GM18868 (cell line): Measurements from ENCODE around the gene LYST.
A peak's percentile ranks its signal among the peaks of the same experiment; 100 is the strongest.

Experiments
- ATAC-seq: cut with Tn5 transposase; IDR thresholded peaks from one replicate; pipeline ENCODE4 v1.9.1; 2021; ENCODE audit warnings: mild to moderate bottlenecking, moderate library complexity; ENCODE audit not compliant: unreplicated experiment

The LYST gene

GRCh38 chr1:235885655-235886262 lies 19.1 kb upstream of the LYST start:
- ATAC-seq = no peak

DNA sequence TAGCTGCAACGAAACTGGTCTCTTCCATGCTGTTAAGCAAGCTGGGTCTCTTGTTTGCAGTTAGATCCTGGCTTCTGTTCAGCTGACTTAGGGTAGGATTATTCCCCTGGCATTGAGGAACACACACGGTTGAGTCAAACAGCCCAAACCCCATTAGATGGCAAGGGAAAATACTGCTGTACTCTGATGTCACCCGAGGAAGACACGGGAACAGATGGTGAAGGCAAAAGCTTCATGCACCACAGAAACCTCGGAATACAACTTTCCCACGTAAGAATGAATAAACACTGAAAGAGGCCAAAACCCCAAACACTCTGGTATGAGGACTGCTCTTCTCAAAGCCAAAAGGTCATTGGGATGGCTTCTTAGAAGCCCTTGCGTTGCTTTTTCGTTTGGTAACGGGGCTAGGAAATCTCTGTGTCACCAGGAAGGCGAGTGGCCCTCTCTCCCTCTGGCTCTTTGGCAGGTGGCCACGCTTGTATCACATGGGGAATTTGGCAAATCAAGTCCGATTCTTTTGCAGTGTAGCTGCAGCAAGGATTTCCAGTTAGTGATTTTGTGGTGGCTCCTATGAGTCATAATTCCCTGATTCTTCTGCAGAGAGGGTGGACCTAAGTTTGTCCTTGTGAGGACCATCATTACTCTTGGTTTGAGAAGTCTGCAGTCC lies 16.7 kb upstream of the LYST start:
- peak; percentile 30 for ATAC-seq

GRCh38 chr1:235882816-235883215 lies 16.1 kb upstream of the LYST start:
- ATAC-seq = no peak

DNA sequence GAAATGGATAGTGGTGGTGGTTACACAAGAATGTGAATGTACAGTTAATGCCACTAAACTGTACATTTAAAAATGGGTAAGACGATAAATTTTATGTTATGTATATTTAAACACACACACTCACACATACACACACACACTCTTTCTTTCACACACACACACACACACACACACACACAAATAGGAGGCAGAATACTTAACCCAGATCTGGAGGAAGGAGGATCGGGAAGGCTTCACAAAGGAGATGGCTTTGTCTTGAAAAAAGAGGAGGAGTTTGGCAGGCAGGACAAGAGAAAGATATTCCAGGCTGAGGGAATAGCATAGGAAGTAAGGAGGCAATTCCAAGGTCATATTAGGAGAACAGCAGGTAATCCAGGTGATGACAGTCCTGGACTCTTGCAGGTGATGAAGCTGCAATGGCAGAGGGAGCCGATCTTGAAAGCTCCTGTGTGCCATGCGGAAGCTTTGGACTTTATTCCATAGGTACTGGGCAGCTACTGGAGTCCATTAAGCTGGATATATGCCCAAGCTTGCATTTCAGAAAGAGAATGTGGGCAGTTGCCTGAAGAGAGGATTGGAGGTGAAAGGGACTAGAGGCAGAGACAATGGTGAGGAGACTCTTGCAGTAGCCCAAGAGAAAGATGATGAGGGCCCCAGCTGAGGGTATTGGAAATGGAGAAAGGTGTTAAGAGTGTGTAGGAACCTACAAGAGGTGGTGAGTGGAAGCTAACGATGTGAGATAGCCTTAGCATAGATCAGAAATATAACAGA lies 15.4 kb upstream of the LYST start:
- no peak for ATAC-seq

DNA sequence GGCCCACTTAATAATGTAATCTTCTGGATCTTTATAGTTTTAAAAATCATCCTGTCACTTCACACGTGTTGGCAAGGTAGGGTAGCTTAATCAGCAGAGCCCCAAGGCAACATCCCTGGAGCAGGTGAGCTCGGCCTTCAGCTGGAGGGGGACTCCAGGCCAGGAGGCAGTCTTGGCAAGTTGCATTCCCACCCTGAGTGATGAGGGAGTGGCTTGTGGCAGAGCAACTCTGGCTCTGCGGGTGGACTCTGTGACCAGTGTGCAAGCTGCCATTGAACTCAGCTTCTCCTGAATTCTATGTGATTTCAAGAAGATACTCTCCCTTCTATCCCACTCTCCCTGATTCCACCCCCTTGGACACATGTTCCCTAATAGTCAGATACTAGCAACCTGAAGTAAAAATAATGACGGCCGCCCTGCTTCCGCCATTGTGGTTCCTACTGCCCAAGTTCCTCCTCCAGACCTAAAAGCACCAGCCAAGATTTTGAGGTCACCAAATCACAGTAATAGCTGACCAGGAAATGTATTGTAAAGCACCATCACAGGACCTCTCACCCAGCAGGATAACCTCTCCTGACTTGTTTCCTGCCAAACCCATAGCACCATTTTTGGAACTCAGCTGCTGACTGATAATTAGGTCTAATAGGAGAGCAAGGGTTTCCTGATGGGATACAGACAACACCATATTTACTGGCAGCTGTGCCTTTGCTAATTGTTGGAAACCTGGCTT lies 11.5 kb upstream of the LYST start:
- no peak for ATAC-seq

DNA sequence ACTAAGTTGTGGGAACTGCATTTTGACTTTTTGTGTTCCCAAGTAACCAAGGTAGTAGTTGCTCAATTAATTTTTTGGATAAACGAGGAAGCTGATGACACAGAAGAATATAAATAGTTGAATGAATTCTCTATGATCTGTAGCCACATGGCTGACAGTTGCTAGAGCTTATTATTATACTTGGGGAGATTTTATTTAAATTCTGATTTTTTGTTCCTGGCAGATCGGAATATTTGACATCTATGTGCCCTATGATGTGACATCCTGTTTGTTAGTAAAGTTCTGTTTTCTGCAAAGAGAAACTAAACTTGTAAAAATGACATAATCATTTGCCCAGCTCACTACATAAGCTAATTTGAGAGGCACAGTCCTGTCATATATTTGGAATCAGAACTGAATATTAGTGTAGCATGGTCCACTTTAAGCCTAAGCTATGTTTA lies 9.7 kb upstream of the LYST start:
- no peak for ATAC-seq

- no peak for ATAC-seq
Measured at GRCh38 chr1:235875036-235875597, 8.4 kb upstream of the LYST start.

DNA sequence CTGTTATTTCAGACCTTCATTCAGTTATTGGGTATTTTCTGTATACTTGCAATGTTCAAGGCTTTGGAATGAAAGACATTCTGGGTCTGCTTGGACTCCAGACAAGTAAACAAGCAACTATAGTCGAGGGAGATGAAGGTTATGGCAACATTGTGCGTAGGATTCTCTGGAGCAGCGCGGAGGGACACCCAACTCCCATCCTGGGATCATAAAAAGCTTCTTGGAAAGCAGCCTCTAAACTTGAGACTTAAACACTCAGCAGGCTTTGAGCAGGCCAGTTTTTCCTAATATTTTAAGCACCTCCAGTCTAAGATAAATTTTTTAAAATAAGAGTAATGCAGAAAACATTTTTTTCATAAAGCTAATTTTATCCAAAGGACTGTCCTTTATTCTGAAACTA lies 7.6 kb upstream of the LYST start:
- ATAC-seq = no peak

- no peak for ATAC-seq
Measured at GRCh38 chr1:235873571-235873970, 6.9 kb upstream of the LYST start.

GRCh38 chr1:235873045-235873444 lies 6.3 kb upstream of the LYST start:
- no peak for ATAC-seq

DNA sequence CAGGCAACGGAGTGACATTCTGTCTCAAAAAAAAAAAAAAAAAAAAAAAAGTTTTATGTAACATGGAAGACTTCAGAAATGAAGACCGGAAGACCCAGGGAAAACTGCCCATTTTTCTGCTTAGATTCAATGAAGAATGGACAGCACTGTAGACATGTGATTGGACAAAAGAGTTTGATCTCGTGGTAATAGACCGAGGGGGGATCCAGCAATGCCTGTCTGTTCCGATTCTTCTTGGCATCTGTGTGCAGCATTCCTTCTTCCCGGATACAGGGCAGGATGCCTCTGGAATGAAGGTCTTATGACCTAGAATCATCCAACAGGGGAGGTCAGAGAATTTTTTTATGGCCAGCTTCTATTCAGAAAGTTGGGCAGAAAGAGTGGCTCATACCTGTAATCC lies 5.6 kb upstream of the LYST start:
- no peak for ATAC-seq

DNA sequence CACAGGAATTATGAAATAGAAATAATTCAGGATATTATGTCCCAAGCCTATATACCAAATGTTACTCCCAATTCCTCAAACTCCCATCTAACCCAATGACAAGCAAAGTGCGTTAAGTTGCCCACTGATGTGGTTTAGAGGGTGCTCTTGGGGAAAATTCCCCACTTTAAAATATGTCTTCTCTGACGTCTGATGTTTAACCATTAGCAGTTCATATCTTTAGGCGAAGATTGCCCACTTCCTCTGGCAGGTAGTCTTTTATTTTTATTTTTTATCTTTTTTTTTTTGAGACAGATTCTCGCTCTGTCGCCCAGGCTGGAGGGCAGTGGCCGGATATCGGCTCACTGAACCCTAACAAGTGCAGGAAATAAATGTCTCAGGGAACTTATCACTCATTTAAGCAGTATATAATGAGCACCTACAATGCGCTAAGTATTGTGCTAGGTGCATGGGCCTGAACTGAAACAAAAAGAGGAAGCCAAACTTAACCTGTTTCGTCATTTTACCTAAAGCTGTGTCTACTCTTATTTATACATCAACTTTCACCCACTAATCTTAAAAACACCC lies 1.3 kb upstream of the LYST start:
- ATAC-seq = peak; percentile 38

- peak; percentile 69 for ATAC-seq
Measured at GRCh38 chr1:235866913-235867845, 473 bp upstream of the LYST start.

DNA sequence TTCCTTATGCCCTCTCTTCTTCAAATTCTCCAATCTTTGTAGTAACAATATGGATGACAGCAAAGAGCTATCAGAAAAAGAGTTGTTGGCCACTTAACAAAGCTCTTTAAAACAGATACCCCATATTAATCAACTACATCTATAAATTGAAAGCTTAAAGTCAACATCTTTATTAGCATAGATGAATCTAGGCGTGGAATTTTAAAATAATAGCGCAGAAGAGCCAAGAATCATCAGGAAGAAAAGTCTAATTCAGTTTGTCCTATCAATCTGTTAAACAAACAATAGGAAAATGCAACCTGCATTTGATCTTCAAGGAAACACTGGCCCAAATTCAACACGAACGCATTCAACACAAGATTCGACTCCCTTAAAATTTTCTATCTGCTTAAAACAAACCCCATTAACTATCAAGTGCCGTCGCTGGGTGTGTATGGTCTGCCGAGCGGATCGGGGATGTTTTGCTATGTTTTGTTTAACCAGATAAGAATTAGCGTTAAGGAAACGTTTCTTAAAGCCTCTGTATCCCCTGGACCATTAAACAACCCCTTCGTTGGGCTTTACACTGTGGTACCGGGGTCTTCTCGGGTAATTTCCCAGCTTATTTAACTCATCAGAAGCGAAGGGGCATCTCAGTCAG lies 1.0 kb downstream of the LYST start:
- ATAC-seq = peak; percentile 3

DNA sequence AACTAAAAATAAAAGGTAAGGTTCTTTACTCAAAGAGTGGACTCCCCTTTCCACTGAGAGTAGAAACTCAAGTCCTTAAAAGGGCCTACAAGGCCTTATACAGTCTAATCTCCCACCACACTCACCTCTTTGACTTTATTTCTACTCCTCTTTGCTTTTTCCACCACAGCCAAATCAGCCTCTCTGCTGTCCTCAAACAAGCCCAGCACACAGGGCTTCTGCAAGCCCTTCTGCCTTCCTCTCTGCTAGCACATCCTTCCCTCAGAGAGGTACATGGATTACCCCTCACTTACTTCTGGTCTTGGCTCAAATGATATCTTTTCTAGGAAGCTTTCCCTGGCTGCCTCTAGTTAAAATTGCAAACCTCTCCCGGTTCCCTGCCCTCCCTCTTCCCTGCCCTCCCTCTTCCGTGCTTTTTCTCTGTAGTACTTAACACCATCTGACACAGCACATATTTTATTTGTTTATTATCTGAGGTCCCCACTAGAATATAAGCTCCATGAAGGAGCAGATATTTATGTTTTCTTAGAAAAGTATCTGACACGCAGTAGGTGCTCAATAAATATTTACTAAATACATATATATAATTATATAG lies 1.7 kb downstream of the LYST start:
- ATAC-seq = no peak

GRCh38 chr1:235864469-235864868 lies 2.2 kb downstream of the LYST start:
- no peak for ATAC-seq

DNA sequence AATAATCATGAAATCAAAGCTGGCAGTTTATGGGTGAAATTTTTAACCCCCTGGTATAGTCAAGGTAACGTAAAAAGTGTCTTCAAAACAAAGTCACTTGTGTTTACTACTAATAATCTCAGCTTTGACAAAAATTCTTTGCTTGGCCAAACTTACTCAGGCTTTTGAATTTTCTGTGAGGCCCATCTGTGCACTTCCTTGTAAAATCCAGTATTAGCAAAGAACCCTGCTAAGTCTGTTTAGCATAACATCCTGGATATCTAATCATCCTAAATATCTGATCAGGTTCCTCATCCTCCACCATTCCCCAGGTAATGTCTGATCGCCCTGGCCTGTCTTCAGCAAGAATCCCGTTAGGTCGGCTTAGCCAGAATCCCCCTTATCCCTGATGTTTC lies 3.0 kb downstream of the LYST start:
- ATAC-seq = no peak

- ATAC-seq = no peak
Measured at GRCh38 chr1:235861857-235862256, 4.8 kb downstream of the LYST start.

GRCh38 chr1:235860829-235861228 lies 5.9 kb downstream of the LYST start:
- ATAC-seq = no peak
